Measurements from ENCODE around the gene FDXR.

The FDXR gene

GRCh38 chr17:74815067-74815466 lies 57.7 kb downstream of the FDXR start:
- Histone ChIP-seq H3K27me3 (ENCODE audit: insufficient read depth, low read length) (no peaks in the 10 kb centered on the region), H4K8ac (ENCODE audit: low read depth, low read length) (no peak overlapping the region), H3K4me3 (ENCODE audit: low read depth, low read length) (no peak overlapping the region), H3K79me2 (ENCODE audit: control insufficient read depth, insufficient read depth, low read length, poor library complexity) (no peaks in the 10 kb centered on the region), H2BK120ac (ENCODE audit: insufficient read depth, low read length, poor library complexity) (no peak overlapping the region), H4K12ac (ENCODE audit: low read depth, low read length) (no peak overlapping the region), H3K9ac (ENCODE audit: low read length) (no peak overlapping the region), H2AFZ (ENCODE audit: insufficient read depth, low read length, poor library complexity) (no peak overlapping the region), H4K91ac (ENCODE audit: low read depth, low read length) (no peak overlapping the region), H3K79me1 (ENCODE audit: low read length) (no peaks in the 10 kb centered on the region), H3K4ac (ENCODE audit: low read depth, low read length) (no peak overlapping the region), H3K4me2 (ENCODE audit: low read length) (no peak overlapping the region), H3K18ac (ENCODE audit: low read length) (no peak overlapping the region), H2BK5ac (ENCODE audit: low read depth, low read length, poor library complexity) (no peak overlapping the region), H3K14ac (ENCODE audit: low read length) (no peak overlapping the region), H3K4me1 (ENCODE audit: control insufficient read depth in 1 of 2, insufficient read depth in 2 of 2, low read length in 2 of 2) (no peaks in the 10 kb centered on the region), H3K27ac (ENCODE audit: low read depth, low read length) (no peak overlapping the region), H3K23ac (ENCODE audit: low read length) (no peak overlapping the region), H3K36me3 (ENCODE audit: control insufficient read depth in 1 of 2, insufficient read depth in 2 of 2, low read length in 2 of 2) (peaks cover 12 to 20% of the 10 kb centered on the region in 2 experiments), H2AK5ac (ENCODE audit: low read length) (no peak overlapping the region), H2BK12ac (ENCODE audit: low read length) (no peak overlapping the region), H3K9me3 (ENCODE audit: insufficient read depth, low read depth, low read length) (peaks cover 2% of the 10 kb centered on the region)
- DNase-seq: no peak
- WGBS (ENCODE audit: extremely low coverage, insufficient coverage, insufficient read length): no CpG with 5 or more reads among the region's 7 CpGs

GRCh38 chr17:74814453-74814852 lies 58.3 kb downstream of the FDXR start:
- Histone ChIP-seq H3K27me3 (ENCODE audit: insufficient read depth, low read length) (no peaks in the 10 kb centered on the region), H3K18ac (ENCODE audit: low read length) (no peak overlapping the region), H2AFZ (ENCODE audit: insufficient read depth, low read length, poor library complexity) (no peak overlapping the region), H4K8ac (ENCODE audit: low read depth, low read length) (no peak overlapping the region), H3K4me2 (ENCODE audit: low read length) (no peak overlapping the region), H2BK120ac (ENCODE audit: insufficient read depth, low read length, poor library complexity) (no peak overlapping the region), H2AK5ac (ENCODE audit: low read length) (no peak overlapping the region), H3K14ac (ENCODE audit: low read length) (no peak overlapping the region), H3K27ac (ENCODE audit: low read depth, low read length) (no peak overlapping the region), H2BK12ac (ENCODE audit: low read length) (no peak overlapping the region), H3K4ac (ENCODE audit: low read depth, low read length) (no peak overlapping the region), H3K9ac (ENCODE audit: low read length) (no peak overlapping the region), H3K79me1 (ENCODE audit: low read length) (no peaks in the 10 kb centered on the region), H2BK5ac (ENCODE audit: low read depth, low read length, poor library complexity) (no peak overlapping the region), H4K12ac (ENCODE audit: low read depth, low read length) (no peak overlapping the region), H3K4me3 (ENCODE audit: low read depth, low read length) (no peak overlapping the region), H3K79me2 (ENCODE audit: control insufficient read depth, insufficient read depth, low read length, poor library complexity) (no peaks in the 10 kb centered on the region), H3K4me1 (ENCODE audit: control insufficient read depth in 1 of 2, insufficient read depth in 2 of 2, low read length in 2 of 2) (no peaks in the 10 kb centered on the region), H4K91ac (ENCODE audit: low read depth, low read length) (no peak overlapping the region), H3K23ac (ENCODE audit: low read length) (no peak overlapping the region), H3K9me3 (ENCODE audit: insufficient read depth, low read depth, low read length) (peaks cover 2% of the 10 kb centered on the region), H3K36me3 (ENCODE audit: control insufficient read depth in 1 of 2, insufficient read depth in 2 of 2, low read length in 2 of 2) (peaks cover 7 to 17% of the 10 kb centered on the region in 2 experiments)
- no peak for DNase-seq
- no CpG with 5 or more reads among the region's 5 CpGs for WGBS (ENCODE audit: extremely low coverage, insufficient coverage, insufficient read length)

All from trophoblast cell (in vitro differentiated cells and primary cell).